Stomach (tissue), 4 donors: Measurements from ENCODE around the gene ANKRD6.

Source experiments
- EP300 ChIP-seq: sonication (generic); formaldehyde crosslinking; IDR thresholded peaks from one replicate; pipeline ENCODE4 v1.6.1; 2017; ENCODE audit warnings: antibody characterized with exemption
- POLR2A ChIP-seq, 4 donors: fragments of 450-650 bp; IDR thresholded peaks; one replicate each; pipeline ENCODE4 v1.6.1; 2016; ENCODE audit warnings: antibody characterized with exemption in 4 of 4, control low read depth in 2 of 4, mild to moderate bottlenecking in 1 of 4, moderate library complexity in 1 of 4
- POLR2AphosphoS5 ChIP-seq, 3 donors: sonication (generic); formaldehyde crosslinking; IDR thresholded peaks; one replicate each; pipeline ENCODE4 v1.6.1; 2016; ENCODE audit warnings: antibody characterized with exemption in 3 of 3
- TF ChIP-seq, protein P1 (sequence below), 7 experiments: fragments of 450-650 bp in 4 of 7; fragments of 200-600 bp in 3 of 7; sonication (generic) in 3 of 7; IDR thresholded peaks; one replicate each; pipeline ENCODE4 v1.5.1; 2016 to 2019; ENCODE audit warnings: antibody characterized with exemption in 7 of 7, control low read depth in 2 of 7, mild to moderate bottlenecking in 1 of 7

DNA sequence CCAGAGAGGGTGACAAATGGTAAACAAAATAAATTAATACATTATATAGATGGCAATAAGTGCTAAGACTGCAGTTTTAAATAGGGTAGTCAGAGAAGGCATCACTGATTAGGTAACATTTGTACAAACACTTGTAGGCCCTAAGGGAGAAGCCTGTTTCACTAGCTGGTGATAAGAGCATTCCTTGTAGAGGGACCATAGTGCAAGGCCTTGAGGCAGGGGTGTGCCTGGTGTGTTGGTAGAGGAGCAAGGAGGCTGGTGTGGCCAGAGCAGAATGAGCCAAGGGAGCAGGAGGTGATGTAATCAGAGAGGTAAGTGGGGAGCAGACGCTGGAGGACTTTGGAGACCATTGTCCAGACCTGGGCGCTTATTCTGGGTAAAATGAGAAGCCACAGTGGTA lies 70.7 kb downstream of the ANKRD6 start:
- TF ChIP-seq, protein P1, sequence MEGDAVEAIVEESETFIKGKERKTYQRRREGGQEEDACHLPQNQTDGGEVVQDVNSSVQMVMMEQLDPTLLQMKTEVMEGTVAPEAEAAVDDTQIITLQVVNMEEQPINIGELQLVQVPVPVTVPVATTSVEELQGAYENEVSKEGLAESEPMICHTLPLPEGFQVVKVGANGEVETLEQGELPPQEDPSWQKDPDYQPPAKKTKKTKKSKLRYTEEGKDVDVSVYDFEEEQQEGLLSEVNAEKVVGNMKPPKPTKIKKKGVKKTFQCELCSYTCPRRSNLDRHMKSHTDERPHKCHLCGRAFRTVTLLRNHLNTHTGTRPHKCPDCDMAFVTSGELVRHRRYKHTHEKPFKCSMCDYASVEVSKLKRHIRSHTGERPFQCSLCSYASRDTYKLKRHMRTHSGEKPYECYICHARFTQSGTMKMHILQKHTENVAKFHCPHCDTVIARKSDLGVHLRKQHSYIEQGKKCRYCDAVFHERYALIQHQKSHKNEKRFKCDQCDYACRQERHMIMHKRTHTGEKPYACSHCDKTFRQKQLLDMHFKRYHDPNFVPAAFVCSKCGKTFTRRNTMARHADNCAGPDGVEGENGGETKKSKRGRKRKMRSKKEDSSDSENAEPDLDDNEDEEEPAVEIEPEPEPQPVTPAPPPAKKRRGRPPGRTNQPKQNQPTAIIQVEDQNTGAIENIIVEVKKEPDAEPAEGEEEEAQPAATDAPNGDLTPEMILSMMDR (IDR thresholded peaks at IDR 0.05): no peak
- no peak for TF ChIP-seq EP300
- TF ChIP-seq POLR2A (IDR thresholded peaks at IDR 0.05): no peak
- no peak for TF ChIP-seq POLR2AphosphoS5 (IDR thresholded peaks at IDR 0.05)
